Transverse colon (tissue), 4 donors: Measurements from ENCODE around the gene FARP1. TPM values are rescaled to one million over a fixed set of nuclear protein-coding genes. Genes with fewer than 3 reads are reported as not detected.

Experiments
- DNase-seq: peaks from one replicate; pipeline ENCODE4 v3.0.0-alpha.2; 2019
- H3K27ac ChIP-seq, 4 donors: fragments of 200-600 bp; sonication (generic); 2 replicates each; pipeline ENCODE4 v1.5.1; 2016 to 2018; ENCODE audit warnings: inconsistent platforms in 4 of 4
- H3K27me3 ChIP-seq: fragments of 200-600 bp; sonication (generic); 2 replicates; pipeline ENCODE4 v1.5.1; 2017; ENCODE audit warnings: inconsistent platforms
- H3K36me3 ChIP-seq, 4 donors: fragments of 200-600 bp; sonication (generic); 2 replicates each; pipeline ENCODE4 v1.5.1; 2017 to 2019; ENCODE audit warnings: inconsistent platforms in 4 of 4
- H3K4me1 ChIP-seq, 4 donors: fragments of 200-600 bp; sonication (generic); 2 replicates each; pipeline ENCODE4 v1.5.1; 2017 to 2020; ENCODE audit warnings: inconsistent platforms in 4 of 4
- H3K4me3 ChIP-seq, 4 donors: fragments of 200-600 bp; sonication (generic); 1 replicate in 1 of 4; 2 replicates in 3 of 4; pipeline versions ENCODE4 v1.5.1 to v1.6.1; 2017 to 2019; ENCODE audit warnings: inconsistent platforms in 4 of 4
- H3K9me3 ChIP-seq, 2 donors: fragments of 200-600 bp; sonication (generic); 2 replicates each; pipeline ENCODE4 v1.5.1; 2017 to 2019; ENCODE audit warnings: inconsistent platforms in 2 of 2
- EP300 ChIP-seq: sonication (generic); formaldehyde crosslinking; IDR thresholded peaks from one replicate; pipeline ENCODE4 v1.6.1; 2017; ENCODE audit warnings: antibody characterized with exemption, low read depth
- POLR2A ChIP-seq: fragments of 450-650 bp; IDR thresholded peaks from one replicate; pipeline ENCODE4 v1.6.1; 2016; ENCODE audit warnings: antibody characterized with exemption, mild to moderate bottlenecking, moderate library complexity
- POLR2AphosphoS5 ChIP-seq, 3 donors: sonication (generic); formaldehyde crosslinking; IDR thresholded peaks; one replicate each; pipeline ENCODE4 v1.6.1; 2016; ENCODE audit warnings: antibody characterized with exemption in 3 of 3
- WGBS, 2 donors: methylation state at CpG; one replicate each; pipeline ENCODE4 v1.1.5; 2018; ENCODE audit warnings: low coverage in 1 of 2; 5-methylcytosine and 5-hydroxymethylcytosine counted together
- in situ Hi-C, 4 donors: fragments of 200-750 bp; cut with MboI; loops; one replicate each; pipeline versions ENCODE4 v1.15.0 to v1.15.1; 2017; ENCODE audit warnings: low sequenced_read_pairs in 3 of 4, low pct_ligation_motif_present in 1 of 4, low pct_unique_long_range_greater_than_20kb in 1 of 4
- intact Hi-C: fragments of 100-400 bp; cut with DNase I; formaldehyde crosslinking; loops from one replicate; pipeline ENCODE4 v1.15.1; 2023; ENCODE audit warnings: low total_unique reads
- total RNA-seq, 4 donors: library from RNA; depleted of rRNA; stranded (reverse); fragments of >200 nt; gene quantifications; one replicate each; pipeline ENCODE4 v1.1.0, GENCODE V29; 2016
- TF ChIP-seq, protein P1 (sequence below), 5 experiments: fragments of 200-600 bp in 3 of 5; fragments of 450-650 bp in 2 of 5; sonication (generic) in 3 of 5; IDR thresholded peaks; 1 replicate in 2 of 5; 2 replicates in 3 of 5; pipeline ENCODE4 v1.5.1; 2016 to 2017; ENCODE audit warnings: antibody characterized with exemption in 5 of 5, inconsistent platforms in 3 of 5, mild to moderate bottlenecking in 2 of 5, moderate library complexity in 1 of 5

Gene FARP1
- total RNA-seq, 4 donors from 2014 or later = 32.8 to 41.8 (median 38.3) TPM

DNA sequence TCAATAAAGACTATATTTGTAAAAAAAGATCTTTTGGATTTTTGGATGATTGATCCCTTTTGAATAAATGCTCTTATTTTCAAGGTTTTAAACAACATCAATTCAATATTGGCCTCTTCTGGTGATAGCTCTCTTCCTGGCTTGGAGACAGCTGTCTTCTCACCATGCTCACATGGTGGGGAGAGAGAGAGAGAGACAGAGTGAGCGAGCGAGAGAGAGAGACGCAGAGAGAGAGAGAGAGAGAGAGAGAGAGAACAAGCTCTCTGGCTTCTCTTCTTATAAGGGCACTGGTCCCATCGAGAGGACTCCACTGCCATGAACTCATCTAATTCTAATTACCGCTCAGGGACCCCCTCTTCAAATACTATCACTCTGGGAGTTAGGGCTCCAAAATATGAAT is 32.1 kb upstream of the FARP1 start:
- no peak for TF ChIP-seq POLR2AphosphoS5 (IDR thresholded peaks at IDR 0.05)
- TF ChIP-seq EP300 = no peak
- TF ChIP-seq, protein P1, sequence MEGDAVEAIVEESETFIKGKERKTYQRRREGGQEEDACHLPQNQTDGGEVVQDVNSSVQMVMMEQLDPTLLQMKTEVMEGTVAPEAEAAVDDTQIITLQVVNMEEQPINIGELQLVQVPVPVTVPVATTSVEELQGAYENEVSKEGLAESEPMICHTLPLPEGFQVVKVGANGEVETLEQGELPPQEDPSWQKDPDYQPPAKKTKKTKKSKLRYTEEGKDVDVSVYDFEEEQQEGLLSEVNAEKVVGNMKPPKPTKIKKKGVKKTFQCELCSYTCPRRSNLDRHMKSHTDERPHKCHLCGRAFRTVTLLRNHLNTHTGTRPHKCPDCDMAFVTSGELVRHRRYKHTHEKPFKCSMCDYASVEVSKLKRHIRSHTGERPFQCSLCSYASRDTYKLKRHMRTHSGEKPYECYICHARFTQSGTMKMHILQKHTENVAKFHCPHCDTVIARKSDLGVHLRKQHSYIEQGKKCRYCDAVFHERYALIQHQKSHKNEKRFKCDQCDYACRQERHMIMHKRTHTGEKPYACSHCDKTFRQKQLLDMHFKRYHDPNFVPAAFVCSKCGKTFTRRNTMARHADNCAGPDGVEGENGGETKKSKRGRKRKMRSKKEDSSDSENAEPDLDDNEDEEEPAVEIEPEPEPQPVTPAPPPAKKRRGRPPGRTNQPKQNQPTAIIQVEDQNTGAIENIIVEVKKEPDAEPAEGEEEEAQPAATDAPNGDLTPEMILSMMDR (IDR thresholded peaks at IDR 0.05) = no peak
- TF ChIP-seq POLR2A = no peak
- Histone ChIP-seq H3K4me1 (no peaks in the 10 kb centered on the region), H3K27me3 (no peaks in the 10 kb centered on the region), H3K9me3 (no peaks in the 10 kb centered on the region), H3K4me3 (no peak overlapping the region), H3K27ac (no peak overlapping the region), H3K36me3 (no peaks in the 10 kb centered on the region)
- intact Hi-C loops = no loop called here
- 78 to 100% methylated on average over 2 to 5 of the region's 5 CpGs for WGBS, 2 donors
- DNase-seq = no peak
- in situ Hi-C loops = no loop called here

DNA sequence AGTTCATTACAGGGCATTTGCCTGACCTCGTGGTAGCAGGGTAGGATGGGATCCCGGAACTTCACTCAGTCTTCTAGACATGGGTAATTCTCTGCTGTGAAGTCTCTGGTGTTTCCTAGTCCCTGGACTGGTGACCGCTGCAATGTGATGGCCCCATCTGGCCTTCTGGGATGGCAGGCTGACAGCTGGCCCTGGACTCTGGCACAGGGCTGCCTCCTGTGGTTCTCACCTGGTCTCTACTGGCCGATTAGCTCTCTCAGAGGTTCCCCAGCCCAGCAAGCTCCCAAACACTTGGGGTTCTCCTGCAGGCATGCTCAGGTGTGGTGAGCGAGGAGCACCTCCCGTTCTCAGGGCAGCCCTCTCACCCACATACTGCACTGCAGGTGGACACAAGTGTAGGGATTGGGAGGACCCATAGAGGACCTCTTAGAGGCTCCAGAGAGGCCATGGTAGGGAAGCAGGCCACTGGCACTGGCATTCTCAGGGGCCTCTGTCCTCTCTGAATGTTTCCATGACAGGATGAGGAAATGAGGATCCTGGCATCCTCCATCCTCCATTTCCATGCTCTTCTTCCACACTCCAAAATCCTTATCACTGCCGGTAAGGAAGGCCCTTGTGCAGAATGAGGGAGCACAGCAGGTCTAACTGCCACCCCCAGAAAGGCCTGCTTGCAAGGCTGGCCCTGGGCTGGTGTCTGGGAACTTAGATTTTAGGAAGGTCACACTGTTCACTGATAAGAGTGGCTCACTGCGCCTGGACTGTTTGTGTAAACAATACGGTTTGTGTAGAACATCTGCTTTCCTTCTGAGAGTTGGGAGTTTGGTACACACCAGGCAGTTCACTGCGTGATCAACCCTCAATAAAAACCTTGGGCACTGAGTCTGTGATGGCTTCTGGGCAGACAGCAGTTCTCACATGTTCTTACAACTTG is 31.5 kb upstream of the FARP1 start:
- intact Hi-C loops = no loop called here
- Histone ChIP-seq H3K4me3 (no peak overlapping the region), H3K9me3 (no peaks in the 10 kb centered on the region), H3K36me3 (no peaks in the 10 kb centered on the region), H3K27me3 (no peaks in the 10 kb centered on the region), H3K4me1 (no peaks in the 10 kb centered on the region), H3K27ac (no peak overlapping the region)
- no peak for TF ChIP-seq POLR2AphosphoS5 (IDR thresholded peaks at IDR 0.05)
- no peak for TF ChIP-seq EP300
- no peak for TF ChIP-seq POLR2A
- TF ChIP-seq, protein P1 (IDR thresholded peaks at IDR 0.05) = no peak
- no peak for DNase-seq
- in situ Hi-C loops = no loop called here
- WGBS, 2 donors = 57 to 84% methylated on average over 2 to 10 of the region's 10 CpGs

DNA sequence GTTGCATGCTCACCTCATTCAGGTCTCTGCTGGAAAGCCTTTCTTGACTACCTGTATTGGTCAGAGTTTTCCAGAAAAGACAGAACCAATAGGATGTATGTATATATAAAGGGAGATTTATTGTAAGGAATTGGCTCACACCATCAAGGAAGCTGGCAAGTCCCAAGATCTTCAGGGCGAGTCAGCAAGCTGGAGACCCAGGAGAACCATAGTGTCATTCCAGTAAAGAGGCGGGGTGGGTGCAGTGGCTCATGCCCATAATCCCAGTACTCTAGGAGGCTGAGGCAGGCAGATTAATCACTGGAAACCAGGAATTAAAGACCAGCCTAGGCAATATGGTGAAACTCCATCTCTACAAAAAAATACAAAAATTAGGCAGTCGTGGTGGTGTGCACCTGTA is 30.4 kb upstream of the FARP1 start:
- no peaks in the 10 kb centered on the region for H3K36me3 ChIP-seq
- TF ChIP-seq POLR2AphosphoS5 (IDR thresholded peaks at IDR 0.05) (no peak), EP300 (no peak), POLR2A (no peak)
- TF ChIP-seq, protein P1 (IDR thresholded peaks at IDR 0.05) = no peak
- no peaks in the 10 kb centered on the region for H3K9me3 ChIP-seq
- H3K27ac ChIP-seq = no peak overlapping the region
- no peaks in the 10 kb centered on the region for H3K4me1 ChIP-seq
- no peaks in the 10 kb centered on the region for H3K27me3 ChIP-seq
- DNase-seq = no peak
- H3K4me3 ChIP-seq = no peak overlapping the region
- intact Hi-C loops = no loop called here
- 83 to 90% methylated on average over 2 to 3 of the region's 3 CpGs for WGBS, 2 donors
- in situ Hi-C loops = no loop called here

GRCh38 chr13:98118865-98119264 is 24.0 kb upstream of the FARP1 start:
- DNase-seq = no peak
- Histone ChIP-seq H3K27me3 (no peaks in the 10 kb centered on the region), H3K36me3 (no peaks in the 10 kb centered on the region), H3K4me1 (no peaks in the 10 kb centered on the region), H3K27ac (no peak overlapping the region), H3K9me3 (no peaks in the 10 kb centered on the region), H3K4me3 (no peak overlapping the region)
- intact Hi-C loops = no loop called here
- in situ Hi-C loops = no loop called here
- TF ChIP-seq POLR2A (no peak), POLR2AphosphoS5 (IDR thresholded peaks at IDR 0.05) (no peak)
